HepG2 (cell line): ENCODE results near the gene IL2RA.

ENCODE experiments used
- ASH2L ChIP-seq: fragments of 300-600, 200-600 bp; sonication (generic); IDR thresholded peaks from 2 replicates; pipeline ENCODE4 v1.7.0; 2017; ENCODE audit warnings: low read depth, mild to moderate bottlenecking, moderate library complexity, mixed read lengths, low read length; ENCODE audit not compliant: insufficient read length
- MAF1 ChIP-seq: sonication (generic); formaldehyde crosslinking; IDR thresholded peaks from 2 replicates; pipeline ENCODE4 v1.5.0; 2020; ENCODE audit warnings: missing genetic modification reagents, borderline replicate concordance
- MAFF ChIP-seq: IDR thresholded peaks from 2 replicates; pipeline ENCODE4 v1.6.1; 2011; ENCODE audit warnings: low read depth, low read length, improper control_type of control experiment
- NR2C2 ChIP-seq: sonication (generic); formaldehyde crosslinking; IDR thresholded peaks from 2 replicates; pipeline ENCODE4 v1.4.0; 2020; ENCODE audit warnings: missing genetic modification reagents, mild to moderate bottlenecking, moderate library complexity, borderline replicate concordance
- TBX2 ChIP-seq: sonication (generic); formaldehyde crosslinking; IDR thresholded peaks from 2 replicates; pipeline ENCODE4 v1.5.0; 2020; ENCODE audit warnings: missing genetic modification reagents, mild to moderate bottlenecking, borderline replicate concordance
- ZMAT5 ChIP-seq: sonication (generic); formaldehyde crosslinking; IDR thresholded peaks from 2 replicates; pipeline ENCODE4 v1.5.0; 2020; ENCODE audit warnings: mild to moderate bottlenecking, low read depth, missing genetic modification reagents, borderline replicate concordance
- ZNF274 ChIP-seq: sonication (generic); formaldehyde crosslinking; IDR thresholded peaks from 2 replicates; pipeline ENCODE4 v1.5.1; 2020; ENCODE audit warnings: mild to moderate bottlenecking, missing genetic modification reagents
- TF ChIP-seq, protein P1 (sequence below): sonication (generic); formaldehyde crosslinking; IDR thresholded peaks from 2 replicates; pipeline ENCODE4 v1.5.0; 2020; ENCODE audit warnings: missing genetic modification reagents

GRCh38 chr10:5964736-5965135, 97.4 kb downstream of the IL2RA start:
- TF ChIP-seq TBX2 (CRISPR knock-in tag) (no peak), ASH2L (no peak), ZMAT5 (CRISPR knock-in tag) (no peak), ZNF274 (CRISPR knock-in tag) (no peak), NR2C2 (CRISPR knock-in tag) (no peak), MAFF (no peak), MAF1 (CRISPR knock-in tag) (no peak)
- TF ChIP-seq, protein P1, sequence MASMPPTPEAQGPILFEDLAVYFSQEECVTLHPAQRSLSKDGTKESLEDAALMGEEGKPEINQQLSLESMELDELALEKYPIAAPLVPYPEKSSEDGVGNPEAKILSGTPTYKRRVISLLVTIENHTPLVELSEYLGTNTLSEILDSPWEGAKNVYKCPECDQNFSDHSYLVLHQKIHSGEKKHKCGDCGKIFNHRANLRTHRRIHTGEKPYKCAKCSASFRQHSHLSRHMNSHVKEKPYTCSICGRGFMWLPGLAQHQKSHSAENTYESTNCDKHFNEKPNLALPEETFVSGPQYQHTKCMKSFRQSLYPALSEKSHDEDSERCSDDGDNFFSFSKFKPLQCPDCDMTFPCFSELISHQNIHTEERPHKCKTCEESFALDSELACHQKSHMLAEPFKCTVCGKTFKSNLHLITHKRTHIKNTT (CRISPR knock-in tag) = no peak
